ENCODE data around the gene BEST1. TPM values are rescaled to one million over a fixed set of nuclear protein-coding genes. Genes with fewer than 3 reads are reported as not detected.
A peak's percentile ranks its signal among the peaks of the same experiment; 100 is the strongest.

The BEST1 gene
- total RNA-seq, 1 experiment from 2014 or later, result 3.5 TPM

- DNase-seq (ENCODE audit: low read depth), result no peak
Observed at GRCh38 chr11:61914471-61915171, 35.5 kb upstream of the BEST1 start.

GRCh38 chr11:61916737-61917333 is 33.3 kb upstream of the BEST1 start:
- no peak for DNase-seq (ENCODE audit: low read depth)

GRCh38 chr11:61917334-61918109 is 32.6 kb upstream of the BEST1 start, which contains the start of gene RAB3IL1:
TSS of gene RAB3IL1 (minus strand) at chr11:61917566. CDS start at chr11:61917367, 199 bp downstream.
- DNase-seq (ENCODE audit: low read depth), result peak; percentile 29

GRCh38 chr11:61918251-61918937 is 31.8 kb upstream of the BEST1 start:
- DNase-seq (ENCODE audit: low read depth), result no peak

GRCh38 chr11:61918938-61919704 is 31.0 kb upstream of the BEST1 start:
- DNase-seq (ENCODE audit: low read depth), result no peak

GRCh38 chr11:61919705-61920631 is 30.2 kb upstream of the BEST1 start:
- DNase-seq (ENCODE audit: low read depth), result no peak

- DNase-seq (ENCODE audit: low read depth), result no peak
Observed at GRCh38 chr11:61921446-61921845, 28.7 kb upstream of the BEST1 start.

- no peak for DNase-seq (ENCODE audit: low read depth)
Observed at GRCh38 chr11:61922539-61922938, 27.6 kb upstream of the BEST1 start.

- DNase-seq (ENCODE audit: low read depth), result peak; percentile 8
Observed at GRCh38 chr11:61923166-61924063, 26.7 kb upstream of the BEST1 start.

- no peak for DNase-seq (ENCODE audit: low read depth)
Observed at GRCh38 chr11:61924064-61924455, 26.1 kb upstream of the BEST1 start.

- no peak for DNase-seq (ENCODE audit: low read depth)
Observed at GRCh38 chr11:61925736-61926135, 24.4 kb upstream of the BEST1 start.

GRCh38 chr11:61926235-61926634 is 23.9 kb upstream of the BEST1 start:
- no peak for DNase-seq (ENCODE audit: low read depth)

- no peak for DNase-seq (ENCODE audit: low read depth)
Observed at GRCh38 chr11:61927501-61927900, 22.6 kb upstream of the BEST1 start.

GRCh38 chr11:61928606-61929005 is 21.5 kb upstream of the BEST1 start:
- DNase-seq (ENCODE audit: low read depth), result peak; percentile 10

- DNase-seq (ENCODE audit: low read depth), result no peak
Observed at GRCh38 chr11:61930933-61931332, 19.2 kb upstream of the BEST1 start.

- no peak for DNase-seq (ENCODE audit: low read depth)
Observed at GRCh38 chr11:61935861-61936260, 14.3 kb upstream of the BEST1 start.

- DNase-seq (ENCODE audit: low read depth), result no peak
Observed at GRCh38 chr11:61940466-61940865, 9.7 kb upstream of the BEST1 start.

- no peak for DNase-seq (ENCODE audit: low read depth)
Observed at GRCh38 chr11:61945191-61945590, 5.0 kb upstream of the BEST1 start.

- DNase-seq (ENCODE audit: low read depth), result no peak
Observed at GRCh38 chr11:61946894-61947293, 3.3 kb upstream of the BEST1 start.
